Naive thymus-derived CD4-positive, alpha-beta T cell (primary cell): ENCODE data around the gene FST. TPM values are rescaled to one million over a fixed set of nuclear protein-coding genes. Genes with fewer than 3 reads are reported as not detected.

Experiments used
- ATAC-seq: fragments of 150-1000 bp; cut with Tn5 transposase; 2 replicates; pipeline ENCODE4 v1.10.0; 2021; ENCODE audit warnings: mild to moderate bottlenecking, moderate library complexity
- CTCF ChIA-PET: fragments of 350-600 bp; sonication (Branson Sonifier 250); formaldehyde crosslinking; loops from one replicate; lab custom pipeline; 2021; ENCODE audit warnings: antibody characterized with exemption; lab: Charles Lee
- POLR2A ChIA-PET: fragments of 350-600 bp; sonication (Branson Sonifier 250); formaldehyde crosslinking; loops from one replicate; lab custom pipeline; 2021; ENCODE audit warnings: antibody characterized with exemption, inconsistent platforms; lab: Charles Lee
- DNase-seq, 9 donors: peaks; one replicate each; pipeline versions ENCODE4 v3.0.0 to v3.0.0-alpha.2; 2020 to 2022; ENCODE audit warnings: mixed read lengths in 1 of 9
- H3K27ac ChIP-seq: one replicate; pipeline ENCODE4 v1.7.0; 2013; ENCODE audit warnings: mild to moderate bottlenecking, low read depth, low read length, moderate library complexity
- H3K27me3 ChIP-seq, 2 donors: one replicate each; pipeline ENCODE4 v1.7.0; 2013; ENCODE audit warnings: low read length in 2 of 2, mild to moderate bottlenecking in 2 of 2, moderate library complexity in 2 of 2; ENCODE audit not compliant: control insufficient read depth in 2 of 2, insufficient read depth in 2 of 2
- H3K36me3 ChIP-seq, 3 experiments: 1 replicate in 2 of 3; 2 replicates in 1 of 3; pipeline ENCODE4 v1.7.0; 2013; ENCODE audit warnings: low read length in 3 of 3, mild to moderate bottlenecking in 3 of 3, moderate library complexity in 1 of 3; ENCODE audit not compliant: insufficient read depth in 3 of 3, control insufficient read depth in 2 of 3
- H3K4me1 ChIP-seq, 2 donors: one replicate each; pipeline ENCODE4 v1.7.0; 2013; ENCODE audit warnings: low read length in 2 of 2, mild to moderate bottlenecking in 2 of 2, moderate library complexity in 1 of 2; ENCODE audit not compliant: control insufficient read depth in 2 of 2, insufficient read depth in 2 of 2
- H3K4me3 ChIP-seq: 2 replicates; pipeline ENCODE4 v1.7.0; 2013; ENCODE audit warnings: mild to moderate bottlenecking, low read length
- H3K9me3 ChIP-seq, 3 experiments: 1 replicate in 2 of 3; 2 replicates in 1 of 3; pipeline ENCODE4 v1.7.0; 2013; ENCODE audit warnings: low read length in 3 of 3; ENCODE audit not compliant: control insufficient read depth in 2 of 3
- H3K27ac Mint-ChIP-seq, 9 donors: one replicate each; pipeline ENCODE4 v1.8.0; 2020 to 2022; ENCODE audit warnings: mixed read lengths in 9 of 9, mild to moderate bottlenecking in 8 of 9, moderate library complexity in 5 of 9, inconsistent platforms in 2 of 9
- H3K27me3 Mint-ChIP-seq, 5 donors: one replicate each; pipeline ENCODE4 v1.8.0; 2021 to 2022; ENCODE audit warnings: mixed read lengths in 5 of 5, mild to moderate bottlenecking in 1 of 5
- H3K36me3 Mint-ChIP-seq, 5 donors: one replicate each; pipeline ENCODE4 v1.8.0; 2020 to 2022; ENCODE audit warnings: mixed read lengths in 5 of 5, mild to moderate bottlenecking in 3 of 5, inconsistent platforms in 1 of 5
- H3K4me1 Mint-ChIP-seq, 7 donors: one replicate each; pipeline ENCODE4 v1.8.0; 2020 to 2022; ENCODE audit warnings: mixed read lengths in 7 of 7, mild to moderate bottlenecking in 3 of 7, inconsistent platforms in 1 of 7
- H3K4me3 Mint-ChIP-seq, 10 donors: one replicate each; pipeline ENCODE4 v1.8.0; 2020 to 2022; ENCODE audit warnings: mild to moderate bottlenecking in 10 of 10, mixed read lengths in 10 of 10, moderate library complexity in 6 of 10, inconsistent platforms in 2 of 10
- H3K9me3 Mint-ChIP-seq, 11 donors: one replicate each; pipeline ENCODE4 v1.8.0; 2020 to 2022; ENCODE audit warnings: mixed read lengths in 11 of 11, mild to moderate bottlenecking in 4 of 11, inconsistent platforms in 1 of 11, moderate library complexity in 1 of 11
- intact Hi-C, 2 donors: fragments of 100-400 bp; cut with micrococcal nuclease; formaldehyde crosslinking; loops; one replicate each; pipeline ENCODE4 v1.15.1; 2023
- polyA plus RNA-seq, 2 donors: library from polyadenylated mRNA; unstranded; fragments of 300-500 nt; fragmentation: Illumina TruSeq; gene quantifications; one replicate each; pipeline ENCODE4 v1.2.3, GENCODE V29; 2021
- total RNA-seq, 6 experiments: library from RNA in 5 of 6; stranded (reverse) in 5 of 6; gene quantifications; 1 replicate in 5 of 6; 2 replicates in 1 of 6; pipeline ENCODE4 v1.2.3 and lab custom pipeline; 2021 to 2026

The FST gene
- total and polyA plus RNA-seq, 7 experiments from 2014 or later, result 0.34 to 1.9 (median 1.0) TPM; not detected in 1

- Mint-ChIP-seq H3K27me3 (peaks cover 0 to 14% (median 3%) of the 10 kb centered on the region in 5 donors), H3K4me1 (no peaks in the 10 kb centered on the region), H3K4me3 (no peak overlapping the region), H3K36me3 (no peaks in the 10 kb centered on the region), H3K9me3 (peaks cover 0 to 4% (median 0%) of the 10 kb centered on the region in 11 donors), H3K27ac (no peak overlapping the region)
- DNase-seq (no peak), ATAC-seq (no peak)
- Histone ChIP-seq H3K27ac (no peak overlapping the region), H3K9me3 (no peaks in the 10 kb centered on the region), H3K36me3 (no peaks in the 10 kb centered on the region), H3K27me3 (no peaks in the 10 kb centered on the region), H3K4me1 (no peaks in the 10 kb centered on the region), H3K4me3 (no peak overlapping the region)
- ChIA-PET POLR2A (no interaction called here), CTCF (no interaction called here)
- intact Hi-C loops, result no loop called here
Observed at GRCh38 chr5:53438486-53439472, 41.6 kb upstream of the FST start.

- no peaks in the 10 kb centered on the region for H3K36me3 ChIP-seq
- no peak overlapping the region for H3K27ac ChIP-seq
- ATAC-seq, result no peak
- intact Hi-C loops, result no loop called here
- DNase-seq, result no peak
- no peaks in the 10 kb centered on the region for H3K9me3 ChIP-seq
- Mint-ChIP-seq H3K4me3 (no peak overlapping the region), H3K4me1 (no peaks in the 10 kb centered on the region), H3K27ac (no peak overlapping the region), H3K27me3 (peaks cover 4 to 18% (median 9%) of the 10 kb centered on the region in 5 donors), H3K9me3 (peaks cover 0 to 4% (median 0%) of the 10 kb centered on the region in 11 donors), H3K36me3 (no peaks in the 10 kb centered on the region)
- H3K4me3 ChIP-seq, result no peak overlapping the region
- no peaks in the 10 kb centered on the region for H3K4me1 ChIP-seq
- ChIA-PET POLR2A (no interaction called here), CTCF (no interaction called here)
- H3K27me3 ChIP-seq, result no peaks in the 10 kb centered on the region
Observed at GRCh38 chr5:53442961-53443360, 37.5 kb upstream of the FST start.

GRCh38 chr5:53445569-53445968 is 34.9 kb upstream of the FST start:
- H3K9me3 Mint-ChIP-seq, result no peaks in the 10 kb centered on the region
- ChIA-PET CTCF (no interaction called here), POLR2A (no interaction called here)
- no peaks in the 10 kb centered on the region for H3K27me3 ChIP-seq
- H3K27ac ChIP-seq, result no peak overlapping the region
- no peaks in the 10 kb centered on the region for H3K4me1 ChIP-seq
- no peaks in the 10 kb centered on the region for H3K4me1 Mint-ChIP-seq
- no peak overlapping the region for H3K4me3 Mint-ChIP-seq
- no peak overlapping the region for H3K4me3 ChIP-seq
- DNase-seq (no peak), ATAC-seq (no peak)
- peaks cover 5 to 38% (median 16%) of the 10 kb centered on the region in 5 donors for H3K27me3 Mint-ChIP-seq
- no peaks in the 10 kb centered on the region for H3K36me3 Mint-ChIP-seq
- no peaks in the 10 kb centered on the region for H3K36me3 ChIP-seq
- H3K27ac Mint-ChIP-seq, result no peak overlapping the region
- intact Hi-C loops, result no loop called here
- no peaks in the 10 kb centered on the region for H3K9me3 ChIP-seq

- no peak for DNase-seq
- H3K9me3 Mint-ChIP-seq, result no peaks in the 10 kb centered on the region
- Histone ChIP-seq H3K36me3 (no peaks in the 10 kb centered on the region), H3K4me3 (no peak overlapping the region), H3K27ac (no peak overlapping the region), H3K9me3 (no peaks in the 10 kb centered on the region), H3K4me1 (no peaks in the 10 kb centered on the region), H3K27me3 (no peaks in the 10 kb centered on the region)
- no peak overlapping the region for H3K27ac Mint-ChIP-seq
- no peak overlapping the region for H3K4me3 Mint-ChIP-seq
- no peak for ATAC-seq
- ChIA-PET POLR2A (no interaction called here), CTCF (no interaction called here)
- peaks cover 5 to 41% (median 16%) of the 10 kb centered on the region in 5 donors for H3K27me3 Mint-ChIP-seq
- intact Hi-C loops, result no loop called here
- no peaks in the 10 kb centered on the region for H3K36me3 Mint-ChIP-seq
- no peaks in the 10 kb centered on the region for H3K4me1 Mint-ChIP-seq
Observed at GRCh38 chr5:53446908-53447307, 33.5 kb upstream of the FST start.

GRCh38 chr5:53448851-53449250 is 31.6 kb upstream of the FST start:
- CTCF ChIA-PET, result no interaction called here
- Histone ChIP-seq H3K27me3 (no peaks in the 10 kb centered on the region), H3K9me3 (no peaks in the 10 kb centered on the region), H3K4me1 (no peaks in the 10 kb centered on the region), H3K27ac (no peak overlapping the region), H3K4me3 (no peak overlapping the region), H3K36me3 (no peaks in the 10 kb centered on the region)
- POLR2A ChIA-PET, result no interaction called here
- no peak overlapping the region for H3K4me3 Mint-ChIP-seq
- H3K27ac Mint-ChIP-seq, result no peak overlapping the region
- no peaks in the 10 kb centered on the region for H3K4me1 Mint-ChIP-seq
- peaks cover 5 to 42% (median 16%) of the 10 kb centered on the region in 5 donors for H3K27me3 Mint-ChIP-seq
- DNase-seq, result no peak
- H3K36me3 Mint-ChIP-seq, result no peaks in the 10 kb centered on the region
- no peaks in the 10 kb centered on the region for H3K9me3 Mint-ChIP-seq
- no peak for ATAC-seq
- intact Hi-C loops, result no loop called here

DNA sequence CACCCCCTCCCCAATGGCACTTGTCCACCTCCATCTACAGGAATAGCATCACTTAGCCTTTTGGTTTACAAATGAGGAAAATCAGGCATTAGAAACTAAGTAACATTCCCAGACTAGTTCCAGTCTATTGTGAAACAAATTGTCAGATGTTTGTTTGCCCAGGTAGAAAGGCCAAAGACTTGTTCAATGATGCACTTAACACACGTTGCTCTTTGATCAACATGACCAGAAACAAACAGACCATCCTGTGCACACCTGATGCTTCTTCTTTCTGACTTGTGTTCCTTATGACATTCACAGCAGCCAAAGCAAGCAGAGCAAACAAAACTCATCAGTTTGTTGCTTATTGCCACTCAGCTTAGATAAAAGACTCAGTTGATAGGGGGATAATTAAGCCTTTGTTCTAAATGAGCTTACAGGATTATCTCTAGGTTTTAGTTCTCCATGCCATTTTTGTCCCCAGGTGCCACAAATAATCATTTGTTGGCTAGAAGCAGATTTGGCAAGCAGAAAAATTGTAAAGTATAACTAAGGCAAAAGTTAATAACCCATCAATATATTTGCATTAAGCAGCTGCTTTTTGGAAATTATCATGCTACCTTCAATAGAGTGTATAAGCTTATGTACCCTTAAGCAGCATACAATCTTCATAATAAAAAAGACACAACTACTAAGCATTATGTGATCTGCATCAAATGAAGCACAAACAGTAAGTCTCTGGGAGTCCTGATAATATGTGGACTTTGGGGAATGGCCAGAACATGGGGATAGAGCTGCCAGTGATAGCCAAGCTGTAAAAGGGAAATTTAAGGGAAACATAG is 26.3 kb upstream of the FST start:
- Mint-ChIP-seq H3K27ac (no peak overlapping the region), H3K36me3 (peaks cover 0 to 4% (median 0%) of the 10 kb centered on the region in 5 donors), H3K4me3 (no peak overlapping the region), H3K27me3 (peaks cover 9 to 44% (median 27%) of the 10 kb centered on the region in 5 donors), H3K4me1 (no peaks in the 10 kb centered on the region), H3K9me3 (peaks cover 0 to 3% (median 0%) of the 10 kb centered on the region in 11 donors)
- Histone ChIP-seq H3K36me3 (no peaks in the 10 kb centered on the region), H3K4me1 (no peaks in the 10 kb centered on the region), H3K27me3 (no peaks in the 10 kb centered on the region), H3K4me3 (no peak overlapping the region), H3K27ac (no peak overlapping the region), H3K9me3 (no peaks in the 10 kb centered on the region)
- ChIA-PET CTCF (no interaction called here), POLR2A (no interaction called here)
- intact Hi-C loops, result no loop called here
- no peak for DNase-seq
- ATAC-seq, result no peak
